Measurements from ENCODE around the gene TCF25. TPM values are rescaled to one million over a fixed set of nuclear protein-coding genes. Genes with fewer than 3 reads are reported as not detected.

The TCF25 gene
- total RNA-seq, 1 experiment from 2014 or later, result 298 TPM

DNA sequence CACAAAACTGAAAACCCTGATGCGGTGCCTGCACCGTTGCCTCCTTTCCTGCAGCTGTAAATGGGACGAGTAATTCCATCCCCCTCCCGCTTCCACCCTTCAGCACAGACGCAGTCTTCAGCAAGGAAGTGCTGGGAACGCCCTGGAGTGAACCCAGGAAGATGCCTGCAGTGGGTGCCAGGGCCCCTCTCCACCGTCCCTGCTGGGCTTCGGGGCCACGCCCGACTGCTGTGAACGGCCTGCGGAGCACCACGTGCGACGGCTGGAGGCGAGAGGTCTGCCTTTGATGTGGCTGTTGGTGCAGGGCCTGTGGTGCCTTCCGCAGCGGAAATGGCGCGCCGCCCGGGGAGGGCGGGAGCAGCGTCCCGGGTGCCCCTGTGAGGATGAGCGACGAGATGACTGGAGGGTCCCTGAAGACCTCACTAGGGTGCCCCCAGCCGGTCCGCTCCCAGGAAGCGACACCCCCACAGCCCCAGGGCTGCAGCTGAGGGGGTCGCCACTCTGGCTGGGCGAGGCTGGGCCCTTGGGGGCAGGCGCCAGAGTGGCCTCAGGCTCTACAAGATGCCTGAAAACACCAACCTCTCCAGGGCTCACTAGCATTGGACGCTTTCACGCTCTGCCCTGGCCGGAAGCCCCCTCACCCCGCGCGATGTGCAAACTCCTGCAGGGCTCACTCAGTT is 44.5 kb downstream of the TCF25 start:
- Histone ChIP-seq H3K27me3 (ENCODE audit: insufficient read depth, low read depth) (no peaks in the 10 kb centered on the region), H4K20me1 (ENCODE audit: insufficient read depth) (no peaks in the 10 kb centered on the region), H3K79me2 (ENCODE audit: low read depth) (no peaks in the 10 kb centered on the region), H3K9me3 (ENCODE audit: insufficient read depth, low read depth) (no peaks in the 10 kb centered on the region), H2AFZ (no peak overlapping the region), H3K36me3 (ENCODE audit: low read depth) (no peaks in the 10 kb centered on the region), H3K4me1 (replicated peaks; ENCODE audit: insufficient read depth) (peaks cover 36% of the 10 kb centered on the region), H3K27ac (no peak overlapping the region), H3K9me2 (ENCODE audit: insufficient read depth) (no peaks in the 10 kb centered on the region), H3K4me3 (no peak overlapping the region; the same call in 1 of the 2 replicates), H3K4me2 (peak overlapping the region; percentile 72), H3F3A (ENCODE audit: insufficient read depth, low read depth) (peaks cover 34% of the 10 kb centered on the region; the same call in 1 of the 2 replicates)
- no TSS peak for BruUV-seq (replicated peaks)
- CTCF ChIA-PET, result no interaction called here
- TF ChIP-seq EZH2 (IDR thresholded peaks at IDR 0.05; ENCODE audit: low read depth), result no peak
- TF ChIP-seq, protein P1, sequence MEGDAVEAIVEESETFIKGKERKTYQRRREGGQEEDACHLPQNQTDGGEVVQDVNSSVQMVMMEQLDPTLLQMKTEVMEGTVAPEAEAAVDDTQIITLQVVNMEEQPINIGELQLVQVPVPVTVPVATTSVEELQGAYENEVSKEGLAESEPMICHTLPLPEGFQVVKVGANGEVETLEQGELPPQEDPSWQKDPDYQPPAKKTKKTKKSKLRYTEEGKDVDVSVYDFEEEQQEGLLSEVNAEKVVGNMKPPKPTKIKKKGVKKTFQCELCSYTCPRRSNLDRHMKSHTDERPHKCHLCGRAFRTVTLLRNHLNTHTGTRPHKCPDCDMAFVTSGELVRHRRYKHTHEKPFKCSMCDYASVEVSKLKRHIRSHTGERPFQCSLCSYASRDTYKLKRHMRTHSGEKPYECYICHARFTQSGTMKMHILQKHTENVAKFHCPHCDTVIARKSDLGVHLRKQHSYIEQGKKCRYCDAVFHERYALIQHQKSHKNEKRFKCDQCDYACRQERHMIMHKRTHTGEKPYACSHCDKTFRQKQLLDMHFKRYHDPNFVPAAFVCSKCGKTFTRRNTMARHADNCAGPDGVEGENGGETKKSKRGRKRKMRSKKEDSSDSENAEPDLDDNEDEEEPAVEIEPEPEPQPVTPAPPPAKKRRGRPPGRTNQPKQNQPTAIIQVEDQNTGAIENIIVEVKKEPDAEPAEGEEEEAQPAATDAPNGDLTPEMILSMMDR (conservative IDR thresholded peaks at IDR 0.05), result no peak
- intact Hi-C loops (cut with micrococcal nuclease; ENCODE audit: unreplicated experiment), result loop anchor here (5.0 kb wide), 1 partner anchor 104 kb away; no protein-coding TSS in a partner anchor
- POLR2A ChIA-PET (ENCODE audit: unreplicated experiment), result interaction anchor here (0.6 kb wide), 1 partner anchor 33 kb away, joined by 3 read pairs; no protein-coding TSS in a partner anchor
- peak; percentile 86 to 97 for DNase-seq

DNA sequence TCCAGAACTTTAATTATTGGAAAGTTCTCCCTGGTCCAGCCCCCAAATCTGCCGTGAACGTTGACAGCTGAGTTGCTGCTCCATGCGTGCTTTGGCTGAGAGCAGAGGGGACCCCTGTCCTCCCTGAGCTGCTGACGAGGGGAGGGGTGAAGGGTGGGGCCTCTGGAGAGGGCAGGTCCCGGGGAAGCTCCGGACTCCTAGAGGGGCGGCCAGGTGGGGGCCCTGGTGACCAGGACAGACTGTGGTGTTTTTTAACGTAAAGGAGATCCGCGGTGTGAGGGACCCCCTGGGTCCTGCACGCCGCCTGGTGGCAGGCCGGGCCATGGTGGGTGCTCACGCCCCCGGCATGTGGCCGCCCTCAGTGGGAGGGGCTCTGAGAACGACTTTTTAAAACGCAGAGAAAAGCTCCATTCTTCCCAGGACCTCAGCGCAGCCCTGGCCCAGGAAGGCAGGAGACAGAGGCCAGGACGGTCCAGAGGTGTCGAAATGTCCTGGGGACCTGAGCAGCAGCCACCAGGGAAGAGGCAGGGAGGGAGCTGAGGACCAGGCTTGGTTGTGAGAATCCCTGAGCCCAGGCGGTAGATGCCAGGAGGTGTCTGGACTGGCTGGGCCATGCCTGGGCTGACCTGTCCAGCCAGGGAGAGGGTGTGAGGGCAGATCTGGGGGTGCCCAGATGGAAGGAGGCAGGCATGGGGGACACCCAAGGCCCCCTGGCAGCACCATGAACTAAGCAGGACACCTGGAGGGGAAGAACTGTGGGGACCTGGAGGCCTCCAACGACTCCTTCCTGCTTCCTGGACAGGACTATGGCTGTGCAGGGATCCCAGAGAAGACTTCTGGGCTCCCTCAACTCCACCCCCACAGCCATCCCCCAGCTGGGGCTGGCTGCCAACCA is 45.3 kb downstream of the TCF25 start, which contains the start of gene MC1R:
TSS of gene MC1R (plus strand) at position 410 of the 895 bp plus-strand sequence. CDS start at position 807, 397 bp downstream.
- Histone ChIP-seq H3K27me3 (ENCODE audit: insufficient read depth, low read depth) (no peaks in the 10 kb centered on the region), H3K4me2 (peak within 1 kb of the TSS; percentile 72), H3F3A (ENCODE audit: insufficient read depth, low read depth) (peaks cover 27% of the 10 kb centered on the region; the same call in 1 of the 2 replicates), H3K36me3 (ENCODE audit: low read depth) (no peaks in the 10 kb centered on the region), H4K20me1 (ENCODE audit: insufficient read depth) (no peaks in the 10 kb centered on the region), H3K9me2 (ENCODE audit: insufficient read depth) (no peaks in the 10 kb centered on the region), H3K27ac (no peak within 1 kb of the TSS), H3K4me1 (replicated peaks; ENCODE audit: insufficient read depth) (peaks cover 40% of the 10 kb centered on the region), H3K4me3 (no peak within 1 kb of the TSS; the same call in 1 of the 2 replicates), H3K9me3 (ENCODE audit: insufficient read depth, low read depth) (no peaks in the 10 kb centered on the region), H3K79me2 (ENCODE audit: low read depth) (no peaks in the 10 kb centered on the region), H2AFZ (no peak within 1 kb of the TSS)
- DNase-seq, result no peak
- ChIA-PET CTCF (no interaction called here), POLR2A (ENCODE audit: unreplicated experiment) (no interaction called here)
- no TSS peak for BruUV-seq (replicated peaks)
- intact Hi-C loops (cut with micrococcal nuclease; ENCODE audit: unreplicated experiment), result loop anchor here (5.0 kb wide), 1 partner anchor 104 kb away; no protein-coding TSS in a partner anchor
- no peak for TF ChIP-seq EZH2 (IDR thresholded peaks at IDR 0.05; ENCODE audit: low read depth)
- TF ChIP-seq, protein P1 (conservative IDR thresholded peaks at IDR 0.05), result no peak

Measured in PC-9 (cell line).